Activated T-cell treated with anti-CD3 and anti-CD28 coated beads, Interleukin-2, amount 50 U/mL, for 4 hours (primary cell): ENCODE measurements around the gene VSIG10L. TPM values are rescaled to one million over a fixed set of nuclear protein-coding genes. Genes with fewer than 3 reads are reported as not detected.

Experiments
- ATAC-seq, 2 donors: fragments of 200-7000 bp; cut with Tn5 transposase; one replicate each; pipeline ENCODE4 v1.10.0; 2021
- DNase-seq: peaks from one replicate; pipeline ENCODE4 v3.0.0-alpha.2; 2020
- H3K27me3 Mint-ChIP-seq: one replicate; pipeline ENCODE4 v1.8.0; 2021; ENCODE audit warnings: low read depth, mixed read lengths
- H3K36me3 Mint-ChIP-seq: one replicate; pipeline ENCODE4 v1.8.0; 2022; ENCODE audit warnings: mixed read lengths; ENCODE audit not compliant: insufficient read depth
- H3K4me1 Mint-ChIP-seq: one replicate; pipeline ENCODE4 v1.8.0; 2021; ENCODE audit warnings: low read depth, mixed read lengths
- H3K4me3 Mint-ChIP-seq: one replicate; pipeline ENCODE4 v1.8.0; 2021; ENCODE audit warnings: mild to moderate bottlenecking, moderate library complexity, mixed read lengths
- H3K9me3 Mint-ChIP-seq: one replicate; pipeline ENCODE4 v1.8.0; 2021; ENCODE audit warnings: mixed read lengths
- total RNA-seq, 3 donors: library from RNA; stranded (reverse); gene quantifications; one replicate each; pipeline ENCODE4 v1.2.1, GENCODE V29; 2021

Gene VSIG10L
- total RNA-seq, 3 donors from 2014 or later: 1.6 to 2.3 (median 1.8) TPM

DNA sequence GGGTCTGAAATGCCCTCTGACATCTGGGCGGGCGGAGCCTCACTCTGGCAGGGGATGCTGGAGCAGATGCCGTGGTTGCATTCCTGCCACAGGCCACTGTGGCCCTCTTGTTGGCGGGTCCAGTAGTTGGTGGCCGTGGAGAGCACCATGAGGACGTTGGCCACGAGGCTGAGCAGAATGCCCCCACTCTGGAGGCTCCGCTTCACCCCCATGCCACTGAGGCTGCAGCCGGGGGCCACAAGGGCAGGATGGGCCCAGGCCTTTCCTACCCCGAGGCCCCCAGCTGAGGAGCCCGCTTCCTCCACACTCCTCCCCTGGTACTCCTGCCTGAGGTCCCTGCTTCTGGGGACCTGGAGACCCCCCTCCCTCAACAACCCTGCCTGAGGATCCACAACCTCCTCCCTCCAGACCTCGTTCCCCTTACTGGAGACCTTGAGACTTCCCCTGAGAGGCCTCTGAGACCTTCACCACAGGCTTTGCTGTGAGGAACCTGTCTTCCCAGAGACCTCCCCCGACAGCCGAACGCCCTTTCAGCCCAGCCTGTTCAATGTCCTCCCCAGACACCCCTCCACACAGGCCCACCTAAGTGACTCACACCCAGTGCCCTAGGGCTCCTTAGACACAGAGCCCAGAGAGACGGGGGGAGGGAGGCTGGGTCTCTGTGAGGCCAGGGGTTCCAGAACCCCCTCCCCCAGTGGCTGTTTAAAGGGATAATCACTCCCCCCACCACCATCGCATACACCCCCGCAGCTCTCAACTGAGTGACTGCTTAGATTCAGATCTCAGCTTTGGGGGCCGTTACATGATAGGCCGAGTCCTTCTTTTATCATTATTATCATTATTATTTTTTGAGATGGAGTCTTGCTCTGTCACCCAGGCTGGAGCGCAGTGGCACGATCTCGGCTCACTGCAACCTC is 26.7 kb upstream of the VSIG10L start, which contains the start of gene CLDND2:
Gene CLDND2 (minus strand): TSS at position 638 of the 917 bp plus-strand sequence. CDS start 426 bp downstream, at position 212.
- peak within 1 kb of the TSS; percentile 98 for H3K4me3 Mint-ChIP-seq
- H3K36me3 Mint-ChIP-seq: no peaks in the 10 kb centered on the region
- H3K27me3 Mint-ChIP-seq: no peaks in the 10 kb centered on the region
- H3K4me1 Mint-ChIP-seq: peaks cover 70% of the 10 kb centered on the region
- peak; percentile 12 for DNase-seq
- no peaks in the 10 kb centered on the region for H3K9me3 Mint-ChIP-seq
- ATAC-seq: no peak

DNA sequence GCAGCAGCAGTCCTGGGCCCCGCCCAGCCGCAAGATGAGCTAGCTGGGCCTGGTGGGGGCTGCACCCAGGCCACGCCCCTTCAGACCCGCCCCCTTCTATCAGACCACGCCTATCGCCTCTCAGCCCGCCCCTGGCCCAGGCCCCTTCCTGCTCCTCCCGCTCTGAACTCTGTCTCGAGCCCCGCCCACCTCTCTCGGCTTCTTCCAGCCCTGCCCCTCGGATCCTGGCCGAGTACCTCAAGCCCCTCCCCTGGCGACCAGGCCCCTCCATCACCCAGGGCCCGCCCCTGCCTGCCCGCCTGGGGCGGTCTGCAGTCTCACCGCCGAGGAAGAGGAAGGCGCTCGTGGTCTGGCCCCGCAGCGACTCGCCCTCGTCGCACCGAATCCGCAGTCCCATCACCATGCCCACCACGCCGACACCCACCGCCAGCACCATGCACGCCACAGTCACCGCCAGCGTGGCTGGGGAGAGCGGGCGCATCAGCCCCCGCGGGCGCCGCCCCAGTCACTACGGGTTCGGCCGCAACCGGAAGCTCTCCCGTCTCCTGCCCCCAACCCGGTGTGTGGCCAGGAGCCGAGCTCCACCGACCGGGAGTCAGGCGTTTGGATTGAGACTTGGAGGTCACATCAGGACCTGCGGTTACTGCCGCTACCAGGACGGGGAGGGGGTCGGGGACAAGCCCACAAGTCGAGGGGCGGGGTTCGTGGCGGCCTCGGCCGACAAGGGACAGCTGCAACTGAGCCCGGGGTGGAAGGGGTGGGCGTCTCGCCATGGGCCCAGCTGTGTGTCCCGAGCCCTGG is 25.8 kb upstream of the VSIG10L start:
- ATAC-seq (peak; percentile 76 to 80), DNase-seq (peak; percentile 96)
- no peaks in the 10 kb centered on the region for H3K36me3 Mint-ChIP-seq
- peaks cover 68% of the 10 kb centered on the region for H3K4me1 Mint-ChIP-seq
- H3K4me3 Mint-ChIP-seq: peak overlapping the region; percentile 98
- no peaks in the 10 kb centered on the region for H3K27me3 Mint-ChIP-seq
- H3K9me3 Mint-ChIP-seq: no peaks in the 10 kb centered on the region

DNA sequence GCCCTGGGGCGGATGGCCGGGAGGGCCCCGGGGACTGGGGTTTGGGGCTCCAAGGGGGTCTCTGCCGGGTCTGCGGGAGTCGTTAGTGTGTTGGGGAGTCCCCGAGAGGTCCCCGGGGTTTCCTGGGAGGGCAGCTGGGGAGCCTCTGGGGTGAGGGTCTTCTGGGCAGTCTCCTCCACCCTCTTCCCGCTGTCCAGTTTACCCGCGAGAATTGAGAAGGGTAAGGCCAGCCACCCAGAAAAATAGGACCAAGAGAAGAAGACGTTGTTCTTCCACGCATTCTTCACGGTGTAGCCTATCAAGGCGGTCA is 25.3 kb upstream of the VSIG10L start:
- no peak for ATAC-seq
- Mint-ChIP-seq H3K27me3 (no peaks in the 10 kb centered on the region), H3K9me3 (no peaks in the 10 kb centered on the region), H3K4me3 (peak overlapping the region; percentile 98), H3K36me3 (no peaks in the 10 kb centered on the region), H3K4me1 (peaks cover 68% of the 10 kb centered on the region)
- no peak for DNase-seq

DNA sequence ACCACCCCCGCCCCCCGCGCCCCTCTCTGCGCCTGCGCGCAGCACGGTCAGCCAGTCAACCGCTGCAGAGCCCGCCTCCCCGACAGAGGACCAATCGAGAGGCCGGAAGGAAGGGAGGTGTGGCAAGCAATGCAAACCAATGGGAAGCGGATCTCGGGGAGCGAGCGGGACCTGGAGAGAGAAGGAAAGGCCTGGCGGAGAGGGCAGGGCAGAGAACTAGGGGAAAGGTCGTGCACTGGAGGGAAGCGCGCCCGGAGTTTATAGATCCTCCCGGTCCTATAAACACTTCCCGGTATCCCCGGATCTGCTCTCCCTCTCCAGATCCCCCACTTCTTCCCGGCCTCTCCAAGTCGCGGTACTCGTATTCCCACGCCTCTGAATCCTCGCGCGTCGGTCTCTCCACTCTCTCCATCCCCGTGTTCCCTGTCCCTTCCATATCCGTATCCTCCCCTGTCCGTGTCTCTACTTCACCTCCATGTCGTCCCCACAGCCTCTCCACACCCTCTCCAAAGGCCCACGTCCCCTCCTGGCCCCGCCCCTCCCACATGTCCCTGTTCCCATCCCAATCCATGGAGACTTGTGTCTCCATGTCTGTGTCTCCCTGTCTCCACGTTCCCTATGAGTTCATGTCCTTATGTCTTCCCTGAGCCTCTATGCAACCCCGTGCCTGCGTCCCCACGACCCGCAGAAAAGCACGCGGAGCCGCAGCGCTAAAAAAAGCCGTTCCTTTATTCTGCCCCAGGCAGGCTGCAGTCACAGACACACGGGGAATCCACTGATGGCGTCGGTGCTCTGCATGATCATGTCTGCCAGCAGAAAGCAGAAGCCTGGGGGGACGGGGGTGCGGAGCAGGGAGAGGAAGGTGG is 24.7 kb upstream of the VSIG10L start:
- no peaks in the 10 kb centered on the region for H3K36me3 Mint-ChIP-seq
- H3K27me3 Mint-ChIP-seq: no peaks in the 10 kb centered on the region
- peak overlapping the region; percentile 98 for H3K4me3 Mint-ChIP-seq
- DNase-seq: peak; percentile 87
- H3K4me1 Mint-ChIP-seq: peaks cover 67% of the 10 kb centered on the region
- H3K9me3 Mint-ChIP-seq: no peaks in the 10 kb centered on the region
- ATAC-seq: peak; percentile 64 to 71

DNA sequence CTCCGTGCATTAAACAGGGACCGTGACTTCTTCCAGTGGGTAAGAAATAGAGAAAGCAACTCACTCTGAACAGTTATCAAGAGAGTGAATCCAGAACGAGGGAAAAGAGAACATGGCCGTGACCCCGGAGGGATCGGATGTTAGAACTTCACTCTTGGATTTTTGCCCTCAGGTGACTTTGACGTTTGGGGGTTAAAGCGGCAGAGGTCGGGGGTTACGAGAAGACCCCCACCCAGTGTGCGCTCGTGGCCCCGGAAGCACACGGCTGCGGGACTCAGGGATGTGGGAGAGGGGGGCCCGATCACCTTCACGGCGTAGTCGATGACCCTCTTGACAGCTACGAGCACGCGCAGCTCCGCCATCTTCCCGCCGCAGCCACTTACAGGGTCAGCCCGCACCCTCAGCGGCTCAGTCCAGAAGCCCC is 24.0 kb upstream of the VSIG10L start, which contains the start of gene ETFB:
Gene ETFB (minus strand): TSS at position 424 of the 424 bp plus-strand sequence. CDS start 62 bp downstream, at position 362.
- H3K36me3 Mint-ChIP-seq: no peaks in the 10 kb centered on the region
- ATAC-seq: no peak
- no peaks in the 10 kb centered on the region for H3K9me3 Mint-ChIP-seq
- H3K4me3 Mint-ChIP-seq: peak within 1 kb of the TSS; percentile 98
- H3K4me1 Mint-ChIP-seq: peaks cover 60% of the 10 kb centered on the region
- DNase-seq: no peak
- H3K27me3 Mint-ChIP-seq: no peaks in the 10 kb centered on the region

DNA sequence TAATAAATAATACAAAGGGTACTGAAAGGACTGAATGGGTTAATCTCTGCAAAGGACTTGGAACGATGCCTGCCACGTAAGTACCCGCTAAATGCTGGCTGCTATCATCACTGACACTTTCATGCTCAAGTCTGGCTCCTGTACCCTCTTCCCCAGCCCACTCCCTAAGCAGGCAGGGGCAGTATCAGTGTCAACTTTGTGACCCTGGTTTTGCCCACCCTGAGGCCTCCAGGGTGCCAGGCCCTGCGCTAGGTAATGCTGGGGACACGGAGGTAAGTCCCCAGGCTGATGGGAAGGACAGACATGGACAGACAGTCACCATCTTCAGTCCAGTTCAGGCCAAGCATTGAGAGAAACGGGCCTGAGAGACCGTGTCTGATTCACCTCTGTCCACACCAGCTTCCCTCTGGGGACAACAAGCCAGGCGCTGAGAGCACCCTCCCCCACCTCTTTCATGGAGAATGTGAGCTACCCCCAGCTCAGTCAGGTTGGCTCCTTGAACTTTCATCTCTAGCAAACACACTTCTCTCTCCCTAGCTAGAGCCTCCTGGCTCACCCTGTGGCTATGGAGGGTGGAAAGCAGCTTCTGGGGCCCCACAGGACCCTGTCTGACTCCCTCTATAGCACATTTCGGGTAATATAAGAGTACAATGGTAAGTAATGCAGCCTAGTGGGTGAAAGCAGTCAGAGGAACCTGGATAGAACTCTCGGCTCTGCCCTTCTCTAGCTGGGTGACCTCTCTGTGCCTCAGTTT is 23.4 kb upstream of the VSIG10L start:
- peaks cover 55% of the 10 kb centered on the region for H3K4me1 Mint-ChIP-seq
- peak overlapping the region; percentile 98 for H3K4me3 Mint-ChIP-seq
- no peaks in the 10 kb centered on the region for H3K9me3 Mint-ChIP-seq
- DNase-seq (no peak), ATAC-seq (no peak)
- no peaks in the 10 kb centered on the region for H3K27me3 Mint-ChIP-seq
- no peaks in the 10 kb centered on the region for H3K36me3 Mint-ChIP-seq

DNA sequence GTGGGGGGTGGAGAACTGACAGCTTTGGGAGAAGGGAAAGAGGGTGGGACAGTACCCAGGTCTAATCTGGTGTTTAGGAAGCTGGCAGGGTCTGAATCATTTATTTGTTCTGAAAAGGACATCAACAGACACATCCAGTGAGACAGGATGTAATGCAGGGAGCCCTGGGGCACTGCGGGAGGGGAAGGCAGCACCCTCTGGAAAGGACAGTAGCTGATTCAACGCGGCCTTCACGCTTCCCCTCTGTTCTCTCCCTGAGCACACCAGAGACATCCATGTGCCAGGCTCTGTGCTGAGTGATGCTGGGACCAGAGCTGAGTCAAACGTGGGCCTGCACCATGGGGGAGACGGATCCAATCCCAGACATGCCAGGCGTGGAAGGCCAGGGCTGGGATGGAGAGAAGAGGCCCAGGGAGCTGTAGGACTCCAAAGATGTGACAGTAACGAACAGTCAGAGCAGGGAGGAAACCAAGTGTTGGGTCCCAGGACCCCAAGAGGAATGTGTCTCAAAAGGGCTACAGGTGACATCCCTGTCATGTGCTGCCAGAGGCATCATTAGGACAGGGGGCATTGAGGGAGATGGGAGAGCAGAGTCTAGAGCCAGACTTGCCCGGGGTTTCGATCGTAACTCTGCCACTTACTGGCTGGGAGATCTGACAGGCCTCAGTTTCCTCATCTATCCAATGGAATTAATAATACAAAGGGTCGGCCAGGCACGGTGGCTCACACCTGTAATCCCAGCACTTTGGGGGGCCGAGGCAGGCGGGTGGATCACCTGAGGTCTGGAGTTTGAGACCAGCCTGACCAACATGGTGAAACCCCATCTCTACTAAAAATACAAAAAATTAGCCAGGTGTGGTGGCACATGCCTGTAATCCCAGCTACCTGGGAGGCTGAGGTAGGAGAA is 22.5 kb upstream of the VSIG10L start:
- DNase-seq (no peak), ATAC-seq (no peak)
- Mint-ChIP-seq H3K27me3 (no peaks in the 10 kb centered on the region), H3K4me1 (peaks cover 51% of the 10 kb centered on the region), H3K4me3 (peak overlapping the region; percentile 68), H3K36me3 (no peaks in the 10 kb centered on the region), H3K9me3 (no peaks in the 10 kb centered on the region)

DNA sequence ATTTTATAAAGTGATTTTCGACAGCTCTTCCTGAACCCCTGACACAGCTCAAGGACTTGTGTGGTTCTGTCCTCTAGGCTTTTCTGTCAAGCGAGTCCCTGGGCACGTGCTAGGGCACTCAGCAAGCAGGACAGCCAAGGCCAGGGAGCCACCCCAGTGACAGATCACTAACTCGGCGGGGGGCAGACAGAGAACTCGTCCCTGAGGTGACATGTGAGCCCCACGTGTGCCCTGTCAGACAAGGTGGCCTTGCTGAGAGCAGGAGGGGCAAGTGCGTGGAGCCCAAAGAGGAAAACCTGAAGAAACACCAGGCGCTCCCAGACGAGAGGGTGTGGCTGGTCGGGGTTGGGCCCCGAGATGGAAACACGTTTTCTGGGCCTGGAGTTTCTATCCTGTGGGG is 19.3 kb upstream of the VSIG10L start:
- Mint-ChIP-seq H3K36me3 (peaks cover 2% of the 10 kb centered on the region), H3K27me3 (no peaks in the 10 kb centered on the region), H3K4me3 (no peak overlapping the region), H3K9me3 (no peaks in the 10 kb centered on the region), H3K4me1 (peaks cover 42% of the 10 kb centered on the region)
- ATAC-seq: no peak
- no peak for DNase-seq

DNA sequence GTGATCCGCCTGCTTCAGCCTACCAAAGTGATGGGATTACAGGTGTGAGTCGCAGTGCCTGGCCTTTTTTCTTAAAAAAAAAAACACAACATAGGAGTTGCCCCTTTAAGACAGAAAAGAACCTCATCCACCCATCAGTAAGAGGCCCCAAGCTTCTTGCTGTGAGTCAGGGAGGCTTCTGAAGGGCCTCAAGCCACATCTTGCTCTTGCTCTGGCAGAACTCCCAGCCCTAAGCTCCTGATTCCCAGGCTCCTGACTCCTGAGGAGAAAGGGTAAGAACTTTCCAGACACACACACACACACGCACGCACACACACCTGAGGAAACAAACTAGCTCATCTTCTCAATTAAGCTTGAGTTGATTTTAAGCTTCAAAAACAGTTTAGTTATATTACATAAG is 17.4 kb upstream of the VSIG10L start:
- Mint-ChIP-seq H3K9me3 (no peaks in the 10 kb centered on the region), H3K4me3 (no peak overlapping the region), H3K36me3 (peaks cover 2% of the 10 kb centered on the region), H3K27me3 (no peaks in the 10 kb centered on the region), H3K4me1 (peaks cover 44% of the 10 kb centered on the region)
- DNase-seq (no peak), ATAC-seq (no peak)

DNA sequence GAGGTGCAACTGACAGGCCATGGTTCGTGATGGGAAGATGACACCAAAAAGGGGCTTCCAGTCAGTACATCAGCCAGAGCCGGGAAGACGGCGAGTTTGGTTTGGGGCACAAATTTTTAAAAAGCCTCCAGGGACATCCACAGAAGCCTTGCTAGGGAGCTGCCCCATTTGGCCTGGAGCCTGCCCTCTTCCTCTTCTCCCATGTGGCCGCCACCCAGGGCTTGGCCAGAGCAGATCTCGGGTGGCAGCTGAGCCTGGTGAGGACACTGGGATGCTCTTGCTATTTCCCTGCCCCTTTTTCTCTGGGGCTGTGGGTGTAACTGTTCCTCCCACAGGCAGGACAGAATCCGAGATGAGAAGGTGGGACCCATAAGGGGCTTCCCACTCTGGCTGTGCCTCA is 16.0 kb upstream of the VSIG10L start:
- Mint-ChIP-seq H3K4me1 (peaks cover 36% of the 10 kb centered on the region), H3K9me3 (no peaks in the 10 kb centered on the region), H3K4me3 (no peak overlapping the region), H3K27me3 (no peaks in the 10 kb centered on the region), H3K36me3 (peaks cover 2% of the 10 kb centered on the region)
- ATAC-seq (no peak), DNase-seq (no peak)

DNA sequence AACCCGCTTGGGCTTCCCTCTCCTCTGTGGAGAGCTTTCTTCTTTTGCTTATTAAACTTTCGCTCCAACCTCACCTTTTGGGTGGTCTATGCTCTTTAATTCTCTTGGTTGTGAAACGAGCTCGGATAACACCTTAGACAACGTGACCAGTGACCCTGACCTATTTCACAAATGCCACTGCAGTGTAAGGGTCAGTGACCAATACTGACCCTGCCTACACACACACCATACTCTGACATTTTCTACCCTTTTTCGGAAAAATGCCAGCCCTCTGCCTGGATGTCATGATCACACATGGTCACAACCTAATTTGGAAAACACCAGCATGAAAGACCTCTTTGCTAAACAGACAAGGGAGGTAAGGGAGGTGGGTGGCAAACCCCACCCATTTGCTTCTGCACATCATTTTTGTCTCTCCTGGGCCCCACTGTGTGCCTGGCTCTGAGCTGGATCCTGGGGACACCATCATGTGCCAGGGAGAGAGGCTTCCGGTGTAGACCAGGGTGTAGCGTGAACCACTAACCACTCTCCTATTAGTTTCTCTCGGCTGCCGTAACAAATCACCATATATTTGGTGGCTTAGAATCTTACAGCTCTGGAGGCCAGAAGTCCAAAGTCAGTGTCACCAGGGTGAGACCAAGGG is 14.3 kb upstream of the VSIG10L start:
- Mint-ChIP-seq H3K27me3 (no peaks in the 10 kb centered on the region), H3K4me1 (peaks cover 24% of the 10 kb centered on the region), H3K9me3 (no peaks in the 10 kb centered on the region), H3K36me3 (peaks cover 12% of the 10 kb centered on the region), H3K4me3 (no peak overlapping the region)
- ATAC-seq: no peak
- DNase-seq: no peak

DNA sequence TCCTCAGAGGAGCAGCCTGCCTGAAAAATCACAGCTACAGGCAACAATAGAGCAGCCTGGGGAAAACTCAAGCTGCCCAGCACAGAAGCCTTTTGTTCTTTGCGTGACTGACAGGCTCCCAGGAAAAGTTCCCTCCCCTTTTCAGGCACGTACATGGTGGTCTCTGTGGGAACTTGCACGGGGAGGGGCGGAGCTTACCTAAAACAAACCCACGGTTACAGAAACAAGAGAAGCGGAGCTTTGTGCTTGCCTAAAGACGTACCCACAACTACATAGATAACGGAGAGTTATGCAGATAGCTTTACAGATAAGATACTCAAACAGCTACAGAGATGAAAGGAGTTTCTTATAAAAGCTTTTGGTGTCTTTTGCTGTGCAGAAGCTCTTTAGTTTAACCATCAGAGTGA is 12.8 kb upstream of the VSIG10L start:
- peaks cover 23% of the 10 kb centered on the region for H3K36me3 Mint-ChIP-seq
- peaks cover 24% of the 10 kb centered on the region for H3K4me1 Mint-ChIP-seq
- no peaks in the 10 kb centered on the region for H3K9me3 Mint-ChIP-seq
- ATAC-seq: peak; percentile 66 to 91
- no peaks in the 10 kb centered on the region for H3K27me3 Mint-ChIP-seq
- H3K4me3 Mint-ChIP-seq: no peak overlapping the region
- no peak for DNase-seq
